Prostate gland (tissue), 2 donors: ENCODE results near the gene CNTN5.

Experiments
- CTCF ChIP-seq, 4 experiments: fragments of 200-600 bp in 2 of 4; fragments of 450-650 bp in 2 of 4; sonication (generic) in 2 of 4; IDR thresholded peaks; 1 replicate in 3 of 4; 2 replicates in 1 of 4; pipeline ENCODE4 v1.5.1; 2016 to 2019; ENCODE audit warnings: antibody characterized with exemption in 4 of 4, mild to moderate bottlenecking in 2 of 4, moderate library complexity in 2 of 4
- POLR2A ChIP-seq: fragments of 450-650 bp; IDR thresholded peaks from one replicate; pipeline ENCODE4 v1.6.1; 2016; ENCODE audit warnings: antibody characterized with exemption, mild to moderate bottlenecking

- TF ChIP-seq CTCF (IDR thresholded peaks at IDR 0.05): no peak
- TF ChIP-seq POLR2A: no peak
Measured at GRCh38 chr11:99410636-99411035, 389.9 kb downstream of the CNTN5 start.
